ENCODE data around the gene LIMS1.
"Not testable (repeated sequence)": the region's sequence is repeated elsewhere in the genome, so short reads cannot be mapped to it uniquely, and the experiment has no call there.

The LIMS1 gene

DNA sequence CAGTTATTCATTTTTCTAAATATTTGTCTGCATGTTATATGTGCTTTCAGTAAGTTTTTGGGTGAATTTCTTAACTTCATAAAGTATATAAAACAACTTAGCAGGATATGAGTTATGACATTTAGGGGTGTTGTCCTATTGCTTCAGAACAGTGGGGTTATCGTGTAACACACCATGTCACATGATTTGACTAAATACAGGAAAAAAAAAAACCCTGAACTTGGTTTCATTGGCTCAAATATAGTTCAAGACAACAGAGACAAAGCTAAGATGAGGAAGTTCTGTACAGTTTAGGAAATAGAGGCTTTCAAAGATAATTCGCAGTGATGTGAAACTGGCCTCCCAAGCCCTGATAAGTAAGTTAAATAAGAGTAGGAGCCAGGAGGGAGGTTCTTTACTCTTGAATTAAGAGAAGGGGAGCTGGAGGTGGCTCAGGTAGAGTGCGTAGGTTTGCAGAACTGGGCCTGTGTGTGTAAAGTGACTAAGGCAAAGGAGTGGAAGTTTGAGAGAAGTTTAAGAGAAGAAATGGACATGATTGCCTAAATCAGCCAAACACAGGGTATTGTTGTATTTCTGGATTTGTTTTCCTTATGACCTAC lies 53.9 kb downstream of the LIMS1 start:
- DNase-seq, result no peak

DNA sequence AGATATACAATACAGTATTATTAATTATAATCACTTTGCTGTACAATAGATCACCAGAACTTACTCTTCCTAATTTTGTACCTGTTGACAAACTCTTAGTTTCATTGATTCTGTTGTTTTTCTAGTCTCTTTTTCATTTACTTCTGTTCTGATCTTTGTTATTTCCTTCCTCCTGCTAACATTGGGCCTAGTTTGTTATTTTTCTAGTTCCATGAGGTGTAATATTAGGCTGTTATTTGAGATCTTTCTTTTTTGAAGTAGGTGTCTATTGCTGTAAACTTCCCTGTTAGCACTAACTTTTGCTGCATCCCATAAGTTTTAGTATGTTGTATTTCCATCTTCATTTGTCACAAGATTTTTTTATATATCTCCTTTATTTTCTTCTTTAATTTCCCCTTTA lies 55.1 kb downstream of the LIMS1 start:
- no peak for DNase-seq

DNA sequence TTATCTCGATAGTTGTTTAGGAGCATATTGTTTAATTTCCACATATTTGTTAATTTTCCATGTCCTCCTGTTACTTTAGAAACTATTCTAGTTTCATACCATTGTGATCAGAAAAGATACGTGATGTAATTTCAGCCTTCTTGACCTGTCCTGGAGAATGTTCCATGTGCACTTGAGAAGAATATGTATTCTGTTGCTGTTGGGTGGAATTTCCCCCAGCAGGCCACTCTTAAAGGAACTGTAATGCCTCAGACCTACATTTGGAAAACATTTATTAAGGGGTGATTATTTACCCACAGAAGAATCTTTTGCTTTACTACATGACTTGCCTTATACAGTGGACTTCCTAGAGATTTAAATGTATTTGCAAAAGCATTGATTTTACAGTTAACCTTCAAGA lies 55.5 kb downstream of the LIMS1 start:
- DNase-seq, result no peak

DNA sequence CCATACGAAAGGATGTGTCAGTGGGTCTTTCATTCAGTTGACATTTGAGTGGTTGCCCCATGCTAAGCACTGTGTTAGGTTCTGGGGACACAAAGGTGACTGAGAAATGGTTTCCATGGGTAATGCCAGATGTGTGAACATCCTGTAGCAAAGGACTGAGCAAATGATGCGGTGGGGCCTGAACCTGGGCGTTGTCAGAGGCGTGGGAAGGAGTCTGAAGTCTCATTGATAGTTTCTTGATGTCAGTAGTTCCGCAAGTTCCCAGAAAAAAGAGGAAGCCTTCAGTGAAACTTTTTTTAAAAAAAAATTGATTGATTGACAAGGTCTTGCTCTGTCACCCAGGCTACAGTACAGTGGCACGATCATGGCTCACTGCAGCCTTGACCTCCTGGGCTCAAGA lies 56.9 kb downstream of the LIMS1 start:
- no peak for DNase-seq

DNA sequence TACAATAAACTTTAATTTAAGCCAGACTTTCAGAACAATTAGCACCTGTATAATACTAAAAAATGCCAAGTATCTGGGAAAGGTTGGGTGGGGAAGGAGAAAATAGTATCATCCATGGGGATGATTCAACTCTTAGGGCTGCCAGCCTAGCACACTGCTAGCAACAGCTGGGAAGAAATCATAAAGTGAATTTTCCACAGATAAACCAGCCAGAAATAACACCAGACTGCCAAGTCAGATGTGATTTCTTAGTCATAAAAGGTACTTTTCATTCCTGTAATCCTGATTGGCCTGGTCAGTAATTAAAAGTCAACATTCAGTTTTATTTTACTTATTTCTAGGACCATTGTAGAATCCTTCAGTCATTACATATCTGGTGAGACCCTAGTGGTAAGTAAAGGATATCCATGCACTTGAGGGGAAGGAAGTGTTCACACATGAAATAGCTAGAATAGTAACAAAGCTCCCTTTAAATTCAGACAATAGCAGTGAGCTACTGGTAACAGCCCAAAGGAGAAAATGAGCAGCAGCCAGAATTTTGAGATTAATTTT lies 59.4 kb downstream of the LIMS1 start:
- peak; percentile 64 for DNase-seq

DNA sequence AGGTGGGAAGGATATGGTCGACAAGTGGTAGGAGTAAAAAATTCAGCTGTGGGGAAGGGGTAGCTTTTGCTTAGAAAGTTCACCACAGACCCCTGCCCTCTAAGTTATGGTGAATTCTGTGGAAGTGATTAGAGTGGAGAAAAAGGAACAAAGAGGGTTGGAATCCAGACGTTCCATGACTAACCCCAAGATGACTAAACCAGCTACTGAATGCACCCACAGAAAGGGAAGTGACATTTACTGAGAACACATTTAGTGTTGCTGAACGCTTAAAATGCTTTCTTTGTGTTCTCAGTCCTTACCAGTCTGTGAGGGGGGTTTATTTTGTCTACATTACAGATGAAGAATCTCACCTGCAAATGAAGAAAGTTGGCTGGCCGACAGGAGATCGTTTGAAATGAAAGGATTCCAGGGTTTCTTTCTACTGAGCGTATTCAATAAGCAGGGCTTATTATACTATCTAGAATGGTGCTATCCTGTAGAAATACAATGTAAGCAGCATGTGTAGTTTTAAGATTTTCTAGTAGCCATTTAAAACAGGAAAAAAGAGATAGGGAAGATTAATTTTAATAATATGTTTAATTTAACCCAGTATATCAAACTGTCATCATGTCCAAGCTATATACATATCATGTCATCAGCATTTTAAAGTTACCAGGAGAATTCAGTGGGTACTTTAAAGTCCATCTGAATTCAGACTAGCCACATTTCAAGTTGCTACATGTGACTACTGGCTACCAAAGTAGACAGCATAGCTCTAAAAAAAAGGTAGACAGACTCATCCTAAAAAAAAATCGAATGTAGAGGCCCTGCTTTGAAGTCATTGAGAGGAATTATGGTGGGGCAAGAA lies 60.1 kb downstream of the LIMS1 start:
- peak; percentile 38 for DNase-seq

DNA sequence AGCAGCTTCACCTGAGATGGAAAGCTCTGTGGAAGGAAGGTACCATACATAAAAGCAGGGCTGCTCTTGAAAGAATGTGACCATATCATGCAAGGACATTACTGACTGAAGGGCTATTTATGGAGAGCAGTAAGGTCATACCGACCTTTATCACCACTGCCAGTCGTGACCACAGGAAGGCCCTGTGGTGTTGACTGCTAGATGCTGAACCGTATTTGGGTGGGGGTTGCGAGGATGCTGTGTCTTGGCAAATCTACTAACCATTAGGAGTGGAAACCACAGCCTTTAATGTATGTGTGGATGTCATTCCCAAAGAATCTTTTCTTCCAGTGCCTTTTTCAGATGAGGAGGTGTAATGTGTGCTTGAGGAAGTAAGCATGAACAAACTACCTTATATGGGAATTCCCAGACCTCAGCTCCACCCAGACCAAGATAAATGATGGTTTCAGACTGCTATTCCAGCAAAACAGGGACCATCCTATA lies 60.8 kb downstream of the LIMS1 start:
- no peak for DNase-seq

DNA sequence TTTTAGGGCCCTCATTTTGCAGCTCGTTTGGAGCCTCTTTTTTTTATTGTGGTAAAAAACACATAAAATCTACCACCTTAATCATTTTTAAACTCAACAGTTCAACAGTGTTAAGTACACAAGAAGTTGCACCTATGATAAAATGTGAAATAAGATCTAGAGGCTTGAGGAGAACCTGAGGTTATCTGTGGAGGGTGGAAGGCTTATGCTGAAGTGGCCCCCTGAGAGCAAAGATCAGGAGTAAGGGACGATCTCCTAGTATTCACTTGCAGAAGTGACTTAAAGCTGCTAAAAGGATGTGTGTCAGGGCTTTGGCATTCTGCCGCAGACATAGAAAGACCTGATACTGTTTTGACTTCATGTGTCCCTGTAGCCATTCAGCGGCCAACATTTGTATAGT lies 61.5 kb downstream of the LIMS1 start:
- DNase-seq, result not testable (repeated sequence)

DNA sequence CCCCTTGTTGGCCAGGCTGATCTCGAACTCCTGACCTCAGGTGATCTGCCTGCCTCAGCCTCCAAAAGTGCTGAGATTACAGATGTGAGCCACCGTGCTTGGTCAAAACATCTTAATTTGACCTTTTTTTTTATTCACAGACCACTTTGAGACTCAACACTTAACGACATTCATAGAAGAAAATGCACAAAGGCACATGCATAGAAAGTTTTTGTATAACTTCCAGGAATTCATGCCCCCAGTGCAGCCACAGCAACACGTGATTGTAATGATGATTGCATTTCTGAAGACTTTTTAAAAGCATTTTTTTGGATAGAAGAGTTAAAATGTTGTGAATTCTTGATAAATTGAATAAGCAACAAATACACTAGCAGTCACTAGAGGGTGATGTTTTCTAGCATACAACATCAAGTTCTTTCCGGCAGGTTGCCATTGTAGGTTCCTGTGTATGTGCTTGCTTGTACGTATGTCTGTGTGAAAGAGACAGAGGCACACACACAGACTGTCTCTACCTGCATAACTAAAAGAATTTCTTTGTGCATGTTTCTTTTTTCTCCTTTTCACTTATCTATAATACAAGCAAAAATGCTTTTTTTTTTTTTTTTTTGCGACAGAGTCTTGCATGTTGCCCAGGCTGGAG lies 63.0 kb downstream of the LIMS1 start:
- not testable (repeated sequence) for DNase-seq

DNA sequence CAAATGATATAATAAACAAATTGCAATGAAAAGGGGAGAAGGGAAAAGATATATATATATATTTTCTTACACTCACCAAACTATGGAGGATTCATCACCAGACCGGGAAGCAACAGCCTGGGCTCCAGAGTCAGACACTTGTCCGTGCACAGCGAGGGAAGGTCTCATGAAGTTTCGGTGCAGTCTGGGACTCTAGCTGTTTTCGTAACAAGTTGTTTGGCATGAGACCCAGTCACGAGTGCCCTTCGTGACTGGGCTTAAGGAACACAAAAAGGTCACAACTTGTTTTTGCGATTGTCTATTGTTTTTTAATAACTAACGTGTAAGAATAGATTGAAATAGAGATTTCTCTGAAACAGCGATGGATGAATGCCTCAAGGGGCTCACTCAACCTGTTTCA lies 66.9 kb downstream of the LIMS1 start:
- not testable (repeated sequence) for DNase-seq

DNA sequence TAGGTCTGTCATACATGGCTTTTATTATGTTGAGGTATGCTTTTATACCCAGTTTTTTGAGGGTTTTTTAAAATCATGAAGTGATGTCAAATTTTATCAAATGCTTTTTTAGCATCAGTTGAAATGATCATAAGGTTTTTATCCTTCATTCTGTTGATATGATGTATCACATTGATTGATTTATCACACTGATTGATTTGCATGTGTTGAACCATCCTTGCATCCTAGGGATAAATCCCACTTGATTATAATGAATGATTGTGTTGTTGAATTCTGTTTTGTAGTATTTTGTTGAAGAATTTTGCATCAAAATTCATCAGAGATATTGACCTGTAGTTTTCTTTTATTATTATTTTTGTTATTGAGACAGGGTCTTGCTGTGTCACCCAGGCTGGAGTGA lies 68.2 kb downstream of the LIMS1 start:
- DNase-seq, result no peak

DNA sequence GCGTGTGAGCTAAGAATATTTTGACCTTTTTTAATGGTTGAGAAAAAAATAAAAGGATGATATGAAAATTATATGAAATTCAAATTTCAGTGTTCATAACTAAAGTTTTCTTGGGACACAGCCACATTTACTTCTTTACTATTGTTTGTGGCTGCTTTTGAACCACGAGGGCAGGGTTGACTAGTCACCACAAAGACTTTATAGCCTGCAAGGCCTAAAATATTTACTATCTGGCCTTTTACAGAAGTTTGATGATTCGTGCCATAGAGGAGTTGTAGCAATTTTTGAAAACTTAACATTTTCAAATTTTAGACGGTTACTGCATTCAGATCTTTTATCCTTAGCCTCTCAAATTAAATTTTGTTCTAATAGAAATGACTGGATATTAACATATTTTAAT lies 69.9 kb downstream of the LIMS1 start:
- no peak for DNase-seq

DNA sequence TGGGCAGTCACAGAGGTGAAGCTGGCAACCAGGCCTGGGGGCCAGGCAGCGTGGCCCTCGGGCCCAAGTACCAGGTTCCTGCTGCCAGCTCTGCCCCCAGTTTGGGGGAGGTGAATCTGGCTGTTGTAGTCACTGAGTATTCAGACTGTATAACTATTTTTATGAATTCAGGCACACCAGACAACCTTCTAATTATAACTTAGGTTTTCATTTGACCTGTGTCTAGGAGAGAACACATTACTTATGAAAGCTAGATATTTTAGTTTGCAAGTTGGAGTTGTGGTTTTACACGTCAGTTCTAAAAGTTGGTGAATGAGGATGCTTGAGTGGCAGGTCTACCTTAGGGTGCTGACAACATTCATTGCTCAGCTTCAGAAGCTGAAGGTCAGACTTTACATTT lies 71.7 kb downstream of the LIMS1 start:
- DNase-seq, result no peak

DNA sequence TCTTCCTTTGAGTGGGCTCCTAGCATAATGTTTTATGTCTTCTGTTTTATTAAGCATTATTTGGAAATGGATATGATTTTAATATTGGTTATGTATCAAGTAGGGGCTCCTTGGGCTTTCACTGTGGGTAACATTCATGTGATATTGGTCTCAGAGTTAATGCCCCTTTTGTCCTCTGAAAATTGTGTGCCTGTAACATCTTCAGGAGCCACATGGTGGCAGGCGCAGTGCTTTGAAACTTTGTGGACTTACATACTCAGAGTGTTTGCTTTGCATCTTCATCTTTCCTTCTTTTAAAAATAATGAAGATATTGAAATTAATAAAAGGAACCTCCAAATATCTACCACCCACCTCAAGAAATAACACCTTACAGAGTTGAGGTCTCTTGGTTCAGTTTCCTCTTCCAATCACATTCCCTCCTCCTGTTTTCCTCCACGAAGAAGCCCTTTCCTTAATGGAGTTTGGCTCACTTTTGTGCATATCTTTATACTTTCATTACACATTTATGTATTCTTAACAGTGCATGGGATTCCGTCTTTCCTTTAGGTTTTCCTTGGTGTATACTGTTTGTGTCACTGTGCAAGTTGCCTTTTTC lies 73.5 kb downstream of the LIMS1 start:
- DNase-seq, result peak; percentile 56

DNA sequence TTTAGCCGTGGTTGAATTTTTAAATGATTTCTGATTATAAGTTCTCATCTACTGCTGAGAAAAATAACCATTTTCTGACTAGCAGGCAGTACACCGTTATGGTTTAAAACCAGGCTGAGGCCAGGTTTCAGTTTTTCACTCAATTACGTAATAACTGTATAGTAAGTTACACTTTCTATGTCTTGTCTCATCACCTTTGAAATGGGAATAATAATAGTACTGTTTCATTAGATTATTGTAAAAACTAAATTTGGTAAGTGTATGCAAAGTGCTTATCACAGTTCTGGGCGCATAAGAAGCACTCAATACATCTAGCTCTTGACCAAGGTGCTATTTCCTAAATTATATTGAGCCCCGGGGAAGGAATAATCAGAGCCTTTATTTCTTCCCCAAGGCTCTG lies 76.8 kb downstream of the LIMS1 start:
- no peak for DNase-seq

DNA sequence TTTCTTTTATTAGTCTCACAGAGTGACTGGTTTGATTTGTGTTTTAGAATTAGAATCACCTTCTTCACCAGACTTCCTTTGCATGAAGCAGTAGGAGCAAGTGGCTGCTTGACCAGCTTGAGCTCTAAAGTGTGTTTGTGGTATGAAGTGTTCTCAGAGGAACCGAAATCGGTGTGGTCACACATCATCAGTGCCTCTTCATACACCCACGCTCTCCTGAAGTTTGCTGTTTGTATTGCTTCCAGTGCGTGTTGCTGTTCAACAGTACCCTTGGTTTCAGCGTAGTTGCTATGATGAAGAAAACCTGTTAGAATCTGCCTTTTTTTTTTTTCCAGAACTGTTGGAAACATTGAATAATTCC lies 77.9 kb downstream of the LIMS1 start:
- DNase-seq, result no peak

DNA sequence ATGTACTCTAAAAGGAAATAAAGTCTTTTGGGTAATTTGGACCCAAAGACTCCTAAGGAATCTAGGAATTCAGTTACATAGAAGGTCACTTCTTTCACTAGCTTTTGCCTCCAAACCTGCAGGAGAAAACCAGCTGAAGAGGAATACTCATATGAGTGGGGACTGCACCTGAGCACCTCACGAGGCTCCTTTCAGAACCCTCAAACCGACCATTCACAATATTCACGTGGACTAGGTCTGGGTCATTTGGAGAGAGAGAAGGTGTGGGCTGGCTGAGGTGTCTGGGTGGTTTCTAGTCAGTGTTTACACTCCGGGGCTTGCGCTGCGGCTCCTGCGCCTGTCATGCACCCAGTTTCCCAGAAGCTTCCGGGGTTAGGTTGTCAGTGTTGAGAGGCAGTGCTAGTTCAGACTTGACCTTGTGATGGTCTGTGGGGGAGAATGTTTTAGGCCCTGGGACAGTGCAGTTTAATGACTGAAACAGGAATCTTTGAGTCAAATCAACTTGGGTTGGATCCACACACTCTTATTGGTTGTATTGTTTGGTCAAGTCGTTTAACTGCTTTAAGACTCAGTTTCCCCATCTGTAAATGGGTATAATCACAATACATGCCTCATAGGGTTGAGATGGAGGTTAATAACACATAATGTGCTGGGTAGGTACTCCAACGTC lies 78.4 kb downstream of the LIMS1 start:
- DNase-seq, result no peak

DNA sequence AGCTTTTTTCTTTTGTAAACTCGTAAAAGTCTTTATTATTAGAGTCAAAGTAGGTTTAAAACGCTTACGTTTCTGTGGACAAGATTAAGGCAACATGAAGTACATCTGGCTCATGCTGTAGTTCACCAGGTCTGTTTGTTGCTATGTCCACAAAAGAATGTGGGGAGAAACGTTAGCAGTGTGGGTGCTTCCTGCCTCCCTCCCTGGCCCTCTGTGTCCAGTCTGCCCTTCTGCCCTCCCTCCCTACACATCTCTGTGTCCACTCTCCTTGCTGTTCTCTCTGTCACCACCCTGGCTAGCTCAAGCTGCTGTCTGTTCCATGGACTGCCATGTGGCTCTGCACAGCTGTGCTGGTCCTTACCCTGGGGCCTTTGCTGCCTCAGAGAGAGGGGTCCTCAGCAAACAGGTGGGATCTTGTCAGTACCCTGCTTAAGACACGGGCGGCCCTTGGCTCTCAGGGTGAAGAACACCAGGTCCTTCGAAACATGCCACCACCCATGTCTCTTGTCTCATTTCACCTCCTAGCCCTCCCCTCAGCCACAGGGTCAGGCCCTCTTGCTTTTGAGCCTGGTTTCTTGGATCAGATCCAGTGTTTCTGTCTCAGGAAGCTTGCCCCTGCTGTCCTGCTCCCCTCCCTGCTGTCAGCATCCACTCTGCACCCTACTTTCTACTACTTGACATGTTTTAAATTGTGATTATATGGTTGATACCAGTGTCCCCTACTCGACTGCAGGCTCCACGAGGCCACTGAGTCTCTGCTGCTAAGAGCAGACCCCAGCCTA lies 79.2 kb downstream of the LIMS1 start:
- DNase-seq, result no peak

DNA sequence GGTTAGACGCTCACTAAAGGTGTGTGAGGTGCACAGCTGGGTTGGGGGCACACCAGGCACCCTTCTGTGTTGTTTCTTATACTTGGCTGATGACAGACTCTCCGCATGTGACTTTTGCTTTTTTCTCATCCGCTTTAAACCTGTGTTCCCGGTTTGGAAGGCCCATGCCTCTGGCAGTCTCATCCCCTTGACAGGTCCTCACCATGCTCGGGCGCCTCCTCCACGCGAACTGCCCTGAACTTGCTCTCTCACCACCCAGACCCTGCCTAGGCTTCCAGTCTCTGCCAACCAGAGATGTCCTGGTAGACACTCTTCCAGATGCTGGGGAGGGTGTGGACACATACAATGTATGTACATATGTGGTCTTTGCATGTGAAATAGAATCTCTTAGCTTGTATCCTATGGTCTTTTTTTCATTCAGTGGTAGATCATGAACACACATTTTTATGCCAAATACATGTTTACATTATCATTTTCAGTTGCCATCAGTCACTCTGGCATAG lies 79.8 kb downstream of the LIMS1 start:
- no peak for DNase-seq

DNA sequence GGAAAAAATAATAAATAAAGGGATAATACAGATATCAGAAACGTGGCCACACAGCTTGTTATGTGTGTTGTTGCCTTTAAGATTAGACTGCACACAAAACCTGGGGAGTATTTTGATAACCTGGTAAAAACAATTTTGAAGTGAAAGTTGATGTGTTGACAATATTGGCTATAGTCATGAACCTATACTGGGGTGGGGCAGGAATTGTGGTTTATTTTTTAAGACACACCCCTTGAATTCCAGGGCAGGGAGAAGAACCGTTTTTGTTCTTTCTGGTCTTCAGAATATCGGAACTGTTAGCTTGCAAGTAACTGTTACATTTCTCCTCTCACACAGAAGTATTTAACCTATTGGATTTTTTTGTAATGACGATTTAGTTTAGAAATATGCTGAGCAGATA lies 80.4 kb downstream of the LIMS1 start:
- DNase-seq, result no peak

DNA sequence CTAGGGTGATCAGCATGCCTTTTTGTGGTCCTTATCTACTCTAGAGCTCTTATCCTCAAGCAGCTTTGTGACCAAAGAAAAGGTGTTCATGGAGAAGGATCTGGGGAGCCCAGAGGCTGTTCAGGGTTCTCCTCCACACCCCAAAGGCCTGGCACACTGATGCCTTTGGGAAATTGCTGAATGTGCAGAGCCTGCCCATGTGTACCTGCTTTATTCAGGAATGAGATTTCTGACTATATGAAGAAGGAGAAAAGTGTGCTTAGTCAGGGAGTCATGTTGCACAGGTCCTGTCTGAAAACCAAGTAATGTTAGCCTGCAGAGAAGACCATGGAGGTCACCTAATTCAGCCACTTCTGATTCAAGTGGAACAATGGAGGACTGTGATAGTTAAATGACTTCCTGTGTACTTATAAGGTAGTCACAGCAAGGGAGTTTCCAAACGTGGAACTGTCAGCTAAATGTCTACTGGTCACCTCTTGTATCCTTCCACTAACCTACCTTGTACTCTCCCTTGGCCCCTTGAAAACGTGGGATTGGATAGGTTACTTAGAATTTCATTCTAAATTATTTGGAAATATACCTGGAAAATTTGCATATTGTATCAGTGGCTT lies 81.3 kb downstream of the LIMS1 start:
- DNase-seq, result no peak

All from eye (tissue), 1 donor.